ENCODE results near the gene YTHDC1.

GRCh38 chr4:68366600-68366999, 16.7 kb upstream of the YTHDC1 start:
- no peak for TF ChIP-seq CTCF (IDR thresholded peaks at IDR 0.05 in 2 of 3, conservative IDR thresholded peaks at IDR 0.05 in 1 of 3; ENCODE audit: borderline replicate concordance in 1 of 3, insufficient read depth in 1 of 3, low read depth in 2 of 3, low read length in 2 of 3)
- TF ChIP-seq POLR2A (IDR thresholded peaks at IDR 0.05; ENCODE audit: borderline replicate concordance, extremely low read depth, insufficient read depth, insufficient read length) = no peak
- TF ChIP-seq SIN3A (IDR thresholded peaks at IDR 0.05; ENCODE audit: low read depth) = no peak
- no peak for TF ChIP-seq EZH2 (IDR thresholded peaks at IDR 0.05)
- TF ChIP-seq, protein P1, sequence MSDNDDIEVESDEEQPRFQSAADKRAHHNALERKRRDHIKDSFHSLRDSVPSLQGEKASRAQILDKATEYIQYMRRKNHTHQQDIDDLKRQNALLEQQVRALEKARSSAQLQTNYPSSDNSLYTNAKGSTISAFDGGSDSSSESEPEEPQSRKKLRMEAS (IDR thresholded peaks at IDR 0.05) = no peak
- no peak for TF ChIP-seq CEBPB (IDR thresholded peaks at IDR 0.05; ENCODE audit: low read depth)
- no peak for TF ChIP-seq EZH2phosphoT487 (IDR thresholded peaks at IDR 0.05; ENCODE audit: borderline replicate concordance)

Data from HCT116 (cell line).